Nephron progenitor cell (in vitro differentiated cells): ENCODE data around the gene CD248.
"Not testable (repeated sequence)": the region's sequence is repeated elsewhere in the genome, so short reads cannot be mapped to it uniquely, and the experiment has no call there.

Source experiments
- DNase-seq: peaks from one replicate; pipeline ENCODE4 v3.0.0; 2021
- H3K27ac Mint-ChIP-seq: 2 replicates; pipeline ENCODE4 v1.8.0; 2021; ENCODE audit warnings: mild to moderate bottlenecking, moderate library complexity, mixed read lengths
- H3K27me3 Mint-ChIP-seq: 2 replicates; pipeline ENCODE4 v1.8.0; 2021; ENCODE audit warnings: mild to moderate bottlenecking, low read depth, mixed read lengths; ENCODE audit not compliant: poor library complexity
- H3K36me3 Mint-ChIP-seq: 2 replicates; pipeline ENCODE4 v1.8.0; 2021; ENCODE audit warnings: low read depth, mixed read lengths
- H3K4me1 Mint-ChIP-seq: 2 replicates; pipeline ENCODE4 v1.8.0; 2021; ENCODE audit warnings: mixed read lengths
- H3K4me3 Mint-ChIP-seq: 2 replicates; pipeline ENCODE4 v1.8.0; 2021; ENCODE audit warnings: mild to moderate bottlenecking, moderate library complexity, mixed read lengths
- H3K9me3 Mint-ChIP-seq: 2 replicates; pipeline ENCODE4 v1.8.0; 2021; ENCODE audit warnings: mild to moderate bottlenecking, moderate library complexity, mixed read lengths
- TF ChIP-seq, protein P1 (sequence below): fragments of 200-600 bp; sonication (generic); IDR thresholded peaks from 2 replicates; pipeline ENCODE4 v1.5.0; 2021; ENCODE audit warnings: antibody characterized with exemption

CD248 gene

GRCh38 chr11:66362481-66363147 lies 45.8 kb upstream of the CD248 start:
- no peak overlapping the region for H3K4me3 Mint-ChIP-seq
- H3K4me1 Mint-ChIP-seq = peaks cover 6% of the 10 kb centered on the region
- no peak for DNase-seq
- no peaks in the 10 kb centered on the region for H3K27me3 Mint-ChIP-seq
- H3K27ac Mint-ChIP-seq = peak overlapping the region; percentile 82
- no peaks in the 10 kb centered on the region for H3K9me3 Mint-ChIP-seq
- peaks cover 20% of the 10 kb centered on the region for H3K36me3 Mint-ChIP-seq
- TF ChIP-seq, protein P1, sequence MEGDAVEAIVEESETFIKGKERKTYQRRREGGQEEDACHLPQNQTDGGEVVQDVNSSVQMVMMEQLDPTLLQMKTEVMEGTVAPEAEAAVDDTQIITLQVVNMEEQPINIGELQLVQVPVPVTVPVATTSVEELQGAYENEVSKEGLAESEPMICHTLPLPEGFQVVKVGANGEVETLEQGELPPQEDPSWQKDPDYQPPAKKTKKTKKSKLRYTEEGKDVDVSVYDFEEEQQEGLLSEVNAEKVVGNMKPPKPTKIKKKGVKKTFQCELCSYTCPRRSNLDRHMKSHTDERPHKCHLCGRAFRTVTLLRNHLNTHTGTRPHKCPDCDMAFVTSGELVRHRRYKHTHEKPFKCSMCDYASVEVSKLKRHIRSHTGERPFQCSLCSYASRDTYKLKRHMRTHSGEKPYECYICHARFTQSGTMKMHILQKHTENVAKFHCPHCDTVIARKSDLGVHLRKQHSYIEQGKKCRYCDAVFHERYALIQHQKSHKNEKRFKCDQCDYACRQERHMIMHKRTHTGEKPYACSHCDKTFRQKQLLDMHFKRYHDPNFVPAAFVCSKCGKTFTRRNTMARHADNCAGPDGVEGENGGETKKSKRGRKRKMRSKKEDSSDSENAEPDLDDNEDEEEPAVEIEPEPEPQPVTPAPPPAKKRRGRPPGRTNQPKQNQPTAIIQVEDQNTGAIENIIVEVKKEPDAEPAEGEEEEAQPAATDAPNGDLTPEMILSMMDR = no peak

- no peaks in the 10 kb centered on the region for H3K9me3 Mint-ChIP-seq
- TF ChIP-seq, protein P1 = no peak
- H3K4me1 Mint-ChIP-seq = peaks cover 6% of the 10 kb centered on the region
- no peaks in the 10 kb centered on the region for H3K27me3 Mint-ChIP-seq
- no peak for DNase-seq
- no peak overlapping the region for H3K4me3 Mint-ChIP-seq
- peak overlapping the region; percentile 81 for H3K27ac Mint-ChIP-seq
- peaks cover 20% of the 10 kb centered on the region for H3K36me3 Mint-ChIP-seq
These were observed 44.7 kb upstream of the CD248 start for GRCh38 chr11:66361502-66361941.

GRCh38 chr11:66360406-66361073 lies 43.7 kb upstream of the CD248 start:
- DNase-seq = no peak
- peak overlapping the region; percentile 83 for H3K27ac Mint-ChIP-seq
- peaks cover 6% of the 10 kb centered on the region for H3K4me1 Mint-ChIP-seq
- no peak overlapping the region for H3K4me3 Mint-ChIP-seq
- no peaks in the 10 kb centered on the region for H3K9me3 Mint-ChIP-seq
- H3K27me3 Mint-ChIP-seq = no peaks in the 10 kb centered on the region
- TF ChIP-seq, protein P1 = no peak
- H3K36me3 Mint-ChIP-seq = peaks cover 27% of the 10 kb centered on the region

GRCh38 chr11:66359662-66360087 lies 42.8 kb upstream of the CD248 start:
- TF ChIP-seq, protein P1 = no peak
- Mint-ChIP-seq H3K36me3 (peaks cover 27% of the 10 kb centered on the region), H3K27me3 (no peaks in the 10 kb centered on the region), H3K4me3 (no peak overlapping the region), H3K9me3 (no peaks in the 10 kb centered on the region), H3K27ac (peak overlapping the region; percentile 87), H3K4me1 (peaks cover 6% of the 10 kb centered on the region)
- DNase-seq = no peak

DNA sequence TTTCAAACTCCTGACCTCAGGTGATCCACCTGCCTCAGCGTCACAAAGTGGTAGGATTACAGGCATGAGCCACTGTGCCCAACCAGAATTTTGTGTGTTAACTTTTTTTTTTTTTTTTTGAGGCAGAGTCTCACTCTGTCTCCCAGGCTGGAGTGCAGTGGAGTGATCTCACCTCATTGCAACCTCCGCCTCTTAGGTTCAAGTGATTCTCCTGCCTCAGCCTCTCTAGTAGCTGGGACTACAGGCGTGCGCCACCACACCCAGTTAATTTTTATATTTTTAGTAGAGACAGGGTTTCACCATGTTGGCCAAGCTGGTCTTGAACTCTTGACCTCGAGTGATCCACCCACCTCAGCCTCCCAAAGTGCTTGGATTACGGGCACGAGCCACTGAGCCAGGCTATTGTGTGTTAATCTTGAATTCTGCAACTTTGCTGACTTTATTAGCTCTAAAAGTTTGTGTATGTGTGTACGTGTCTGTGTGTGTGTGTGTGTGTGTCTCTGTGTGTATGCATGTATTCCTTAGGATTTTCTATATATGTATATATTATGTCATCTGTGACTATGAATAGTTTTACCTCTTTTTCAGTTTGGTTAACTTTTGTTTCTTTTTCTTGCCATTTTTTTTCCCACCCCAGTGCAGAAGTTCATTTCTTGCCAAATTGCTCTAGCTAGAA lies 33.9 kb upstream of the CD248 start:
- Mint-ChIP-seq H3K36me3 (peaks cover 44% of the 10 kb centered on the region), H3K4me1 (peaks cover 22% of the 10 kb centered on the region)
- not testable (repeated sequence) for H3K4me3 Mint-ChIP-seq, H3K27ac Mint-ChIP-seq, DNase-seq, H3K27me3 Mint-ChIP-seq, H3K9me3 Mint-ChIP-seq

- Mint-ChIP-seq H3K4me1 (peaks cover 39% of the 10 kb centered on the region), H3K36me3 (peaks cover 33% of the 10 kb centered on the region), H3K9me3 (peaks cover 3% of the 10 kb centered on the region), H3K4me3 (peak overlapping the region; percentile 91), H3K27ac (no peak overlapping the region), H3K27me3 (peaks cover 9% of the 10 kb centered on the region)
- TF ChIP-seq, protein P1 = no peak
- no peak for DNase-seq
These were observed 32.2 kb upstream of the CD248 start for GRCh38 chr11:66349084-66349386.
